Measurements from ENCODE around the gene ACP2.

DNA sequence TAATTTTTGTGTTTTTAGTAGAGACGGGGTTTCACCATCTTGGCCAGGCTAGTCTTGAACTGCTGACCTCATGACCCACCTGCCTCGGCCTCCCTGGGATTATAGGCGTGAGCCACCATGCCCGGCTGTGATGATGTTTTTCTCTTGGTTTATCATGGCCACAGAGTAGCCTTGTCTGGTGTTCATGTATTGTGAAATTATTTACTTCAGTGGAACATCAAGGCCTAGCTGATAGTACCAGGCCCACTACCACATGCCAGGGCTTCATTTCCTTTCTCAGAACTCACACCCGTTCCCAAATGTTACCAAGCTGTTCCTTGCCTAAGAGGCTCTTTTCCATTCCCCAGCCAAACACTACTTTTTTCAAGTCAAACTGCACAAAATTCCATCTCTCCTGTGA is 40.0 kb downstream of the ACP2 start:
- TF ChIP-seq, protein P1, sequence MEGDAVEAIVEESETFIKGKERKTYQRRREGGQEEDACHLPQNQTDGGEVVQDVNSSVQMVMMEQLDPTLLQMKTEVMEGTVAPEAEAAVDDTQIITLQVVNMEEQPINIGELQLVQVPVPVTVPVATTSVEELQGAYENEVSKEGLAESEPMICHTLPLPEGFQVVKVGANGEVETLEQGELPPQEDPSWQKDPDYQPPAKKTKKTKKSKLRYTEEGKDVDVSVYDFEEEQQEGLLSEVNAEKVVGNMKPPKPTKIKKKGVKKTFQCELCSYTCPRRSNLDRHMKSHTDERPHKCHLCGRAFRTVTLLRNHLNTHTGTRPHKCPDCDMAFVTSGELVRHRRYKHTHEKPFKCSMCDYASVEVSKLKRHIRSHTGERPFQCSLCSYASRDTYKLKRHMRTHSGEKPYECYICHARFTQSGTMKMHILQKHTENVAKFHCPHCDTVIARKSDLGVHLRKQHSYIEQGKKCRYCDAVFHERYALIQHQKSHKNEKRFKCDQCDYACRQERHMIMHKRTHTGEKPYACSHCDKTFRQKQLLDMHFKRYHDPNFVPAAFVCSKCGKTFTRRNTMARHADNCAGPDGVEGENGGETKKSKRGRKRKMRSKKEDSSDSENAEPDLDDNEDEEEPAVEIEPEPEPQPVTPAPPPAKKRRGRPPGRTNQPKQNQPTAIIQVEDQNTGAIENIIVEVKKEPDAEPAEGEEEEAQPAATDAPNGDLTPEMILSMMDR (conservative IDR thresholded peaks at IDR 0.05; ENCODE audit: low read length), result no peak
- no peak for TF ChIP-seq EZH2phosphoT487 (IDR thresholded peaks at IDR 0.05; ENCODE audit: borderline replicate concordance, low read depth, low read length)

Data from OCI-LY7 (cell line).